Hematopoietic multipotent progenitor cell (in vitro differentiated cells): ENCODE measurements around the gene ZBED6. TPM values are rescaled to one million over a fixed set of nuclear protein-coding genes. Genes with fewer than 3 reads are reported as not detected.
A peak's percentile ranks its signal among the peaks of the same experiment; 100 is the strongest.
"Not testable (repeated sequence)": the region's sequence is repeated elsewhere in the genome, so short reads cannot be mapped to it uniquely, and the experiment has no call there.

Source experiments
- DNase-seq, 3 donors: peaks; one replicate each; pipeline ENCODE4 v3.0.0-alpha.2; 2011 to 2015; ENCODE audit warnings: low read depth in 2 of 3, low spot score in 2 of 3
- total RNA-seq: library from RNA; depleted of rRNA; stranded (reverse); fragments of >200 nt; gene quantifications from one replicate; pipeline ENCODE4 v1.2.3, GENCODE V29; 2012

The ZBED6 gene
- 18.3 TPM for total RNA-seq

GRCh38 chr1:203795441-203796235, at the start of gene ZBED6, which contains the start of gene ZC3H11A:
ZBED6 (plus strand) TSS chr1:203795623; CDS start chr1:203797523, 1,900 bp downstream.
ZC3H11A (plus strand) TSS chr1:203795623; CDS start chr1:203817071, 21,448 bp downstream.
- peak; percentile 89 to 99 (median 99) for DNase-seq

GRCh38 chr1:203746281-203746680, 49.1 kb upstream of the ZBED6 start:
- DNase-seq: no peak

GRCh38 chr1:203751051-203751450, 44.4 kb upstream of the ZBED6 start:
- DNase-seq: no peak

GRCh38 chr1:203751618-203752361, 43.6 kb upstream of the ZBED6 start:
- not testable (repeated sequence) for DNase-seq

GRCh38 chr1:203754455-203754864, 41.0 kb upstream of the ZBED6 start:
- DNase-seq: no peak

GRCh38 chr1:203756036-203756435, 39.4 kb upstream of the ZBED6 start:
- no peak for DNase-seq

- DNase-seq: not testable (repeated sequence)
Measured at GRCh38 chr1:203758749-203759148, 36.7 kb upstream of the ZBED6 start.

- no peak for DNase-seq
Measured at GRCh38 chr1:203760506-203760905, 34.9 kb upstream of the ZBED6 start.

GRCh38 chr1:203761958-203762357, 33.5 kb upstream of the ZBED6 start:
- not testable (repeated sequence) for DNase-seq

- no peak for DNase-seq
Measured at GRCh38 chr1:203763505-203763904, 31.9 kb upstream of the ZBED6 start.

GRCh38 chr1:203764105-203765028, 31.1 kb upstream of the ZBED6 start:
- no peak for DNase-seq

GRCh38 chr1:203765029-203765837, 30.2 kb upstream of the ZBED6 start, which contains the start of gene LAX1:
LAX1 (plus strand) TSS chr1:203765183; CDS start chr1:203765566, 383 bp downstream.
- peak; percentile 38 to 68 (median 49) for DNase-seq

- DNase-seq: no peak
Measured at GRCh38 chr1:203768256-203768655, 27.2 kb upstream of the ZBED6 start.

- peak in 2 of 3 donors; percentile 86 to 95 for DNase-seq
Measured at GRCh38 chr1:203769505-203770343, 25.7 kb upstream of the ZBED6 start.

GRCh38 chr1:203771901-203772301, 23.5 kb upstream of the ZBED6 start:
- DNase-seq: no peak

- DNase-seq: no peak
Measured at GRCh38 chr1:203772836-203773235, 22.6 kb upstream of the ZBED6 start.

GRCh38 chr1:203776636-203777035, 18.8 kb upstream of the ZBED6 start:
- DNase-seq: no peak

- no peak for DNase-seq
Measured at GRCh38 chr1:203777596-203777995, 17.8 kb upstream of the ZBED6 start.

- DNase-seq: peak in 2 of 3 donors; percentile 45 to 68
Measured at GRCh38 chr1:203778146-203778545, 17.3 kb upstream of the ZBED6 start.
